ENCODE measurements around the gene SLC27A3. TPM values are rescaled to one million over a fixed set of nuclear protein-coding genes. Genes with fewer than 3 reads are reported as not detected.

The SLC27A3 gene
- total and polyA plus RNA-seq, 10 of the 15 experiments (the other 5 are each of a cell fraction or from before 2014, with no cell fraction given) = 2.6 to 18.1 (median 8.3) TPM

DNA sequence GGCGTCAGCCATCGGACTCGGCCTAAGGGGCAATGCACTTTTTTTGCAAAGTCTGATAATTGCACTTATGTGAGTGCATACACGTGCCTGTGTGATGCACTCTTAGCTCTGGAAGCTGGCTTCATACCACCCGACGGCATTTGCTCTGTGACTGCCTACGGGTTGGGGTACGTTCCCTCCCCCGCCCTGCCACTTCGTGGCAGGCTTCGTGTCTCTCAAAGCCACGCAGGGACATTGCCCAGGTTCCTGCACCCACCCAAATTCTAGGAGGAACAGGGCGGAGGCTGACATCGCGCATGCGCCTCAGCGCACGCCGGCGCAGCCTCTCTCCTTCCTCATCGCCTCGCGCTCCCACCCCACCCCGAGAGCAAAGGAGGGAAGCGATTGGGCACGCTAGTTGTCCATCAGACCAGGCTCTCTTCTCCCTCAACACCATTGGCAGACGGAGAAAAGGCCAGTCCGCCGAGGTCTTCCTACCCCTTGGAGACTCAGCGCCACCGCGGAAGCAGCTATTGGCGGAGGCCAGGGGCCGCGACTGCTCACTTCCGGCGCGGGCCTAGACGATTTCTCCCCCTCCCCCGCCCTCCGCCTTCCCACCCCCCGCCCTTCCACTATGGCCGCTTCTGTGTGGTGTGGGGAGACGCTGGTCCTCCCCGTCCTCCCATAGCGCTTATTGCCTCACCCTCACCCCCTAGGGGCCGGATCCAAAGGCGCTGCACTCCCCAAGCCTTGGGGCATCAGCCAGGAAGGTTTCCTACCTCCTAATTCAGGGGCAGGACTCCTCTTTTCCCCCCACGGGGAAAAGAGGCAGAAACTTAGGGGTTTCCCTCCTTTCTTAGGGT, 47.5 kb upstream of the SLC27A3 start, which contains the start of gene INTS3 (continued):
- TF ChIP-seq ATF7 (IDR thresholded peaks at IDR 0.05; ENCODE audit: low read depth) (no peak), TAF1 (IDR thresholded peaks at IDR 0.05; ENCODE audit: borderline replicate concordance, low read depth, low read length) (peak; percentile 89), POLR2AphosphoS2 (IDR thresholded peaks at IDR 0.05; ENCODE audit: low read depth, low read length) (no peak; the same call in 1 of the 2 replicates), SMARCA5 (IDR thresholded peaks at IDR 0.05) (no peak; the same call in 1 of the 2 replicates), FOS (IDR thresholded peaks at IDR 0.05; ENCODE audit: borderline replicate concordance, extremely low read depth, insufficient read length) (peak; percentile 84), ZNF24 (IDR thresholded peaks at IDR 0.05) (no peak), MTA3 (IDR thresholded peaks at IDR 0.05; ENCODE audit: borderline replicate concordance, low read length) (no peak), MYC (IDR thresholded peaks at IDR 0.05; ENCODE audit: insufficient read depth, insufficient read length, insufficient replicate concordance, low read length, severe bottlenecking) (no peak), GABPA (IDR thresholded peaks at IDR 0.05; ENCODE audit: low read depth) (peak; percentile 84), STAT1 (conservative IDR thresholded peaks at IDR 0.05) (no peak), SREBF2 (IDR thresholded peaks at IDR 0.05; ENCODE audit: low read length) (no peak), SMAD5 (IDR thresholded peaks at IDR 0.05; ENCODE audit: low read depth) (no peak; the same call in 1 of the 2 replicates), EED (IDR thresholded peaks at IDR 0.05; ENCODE audit: low read depth) (0 out of 2 replicates have a peak, but pooled peaks have one; percentile 4), RCOR1 (conservative IDR thresholded peaks at IDR 0.05; ENCODE audit: low read depth, low read length) (0 out of 2 replicates have a peak, but pooled peaks have one; percentile 30), TARDBP (IDR thresholded peaks at IDR 0.05; ENCODE audit: borderline replicate concordance) (no peak), NFIC (IDR thresholded peaks at IDR 0.05; ENCODE audit: low read depth, low read length) (no peak)
- TF ChIP-seq, protein P1, sequence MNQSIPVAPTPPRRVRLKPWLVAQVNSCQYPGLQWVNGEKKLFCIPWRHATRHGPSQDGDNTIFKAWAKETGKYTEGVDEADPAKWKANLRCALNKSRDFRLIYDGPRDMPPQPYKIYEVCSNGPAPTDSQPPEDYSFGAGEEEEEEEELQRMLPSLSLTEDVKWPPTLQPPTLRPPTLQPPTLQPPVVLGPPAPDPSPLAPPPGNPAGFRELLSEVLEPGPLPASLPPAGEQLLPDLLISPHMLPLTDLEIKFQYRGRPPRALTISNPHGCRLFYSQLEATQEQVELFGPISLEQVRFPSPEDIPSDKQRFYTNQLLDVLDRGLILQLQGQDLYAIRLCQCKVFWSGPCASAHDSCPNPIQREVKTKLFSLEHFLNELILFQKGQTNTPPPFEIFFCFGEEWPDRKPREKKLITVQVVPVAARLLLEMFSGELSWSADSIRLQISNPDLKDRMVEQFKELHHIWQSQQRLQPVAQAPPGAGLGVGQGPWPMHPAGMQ (IDR thresholded peaks at IDR 0.05; ENCODE audit: borderline replicate concordance) = no peak
- TF ChIP-seq, protein P2, sequence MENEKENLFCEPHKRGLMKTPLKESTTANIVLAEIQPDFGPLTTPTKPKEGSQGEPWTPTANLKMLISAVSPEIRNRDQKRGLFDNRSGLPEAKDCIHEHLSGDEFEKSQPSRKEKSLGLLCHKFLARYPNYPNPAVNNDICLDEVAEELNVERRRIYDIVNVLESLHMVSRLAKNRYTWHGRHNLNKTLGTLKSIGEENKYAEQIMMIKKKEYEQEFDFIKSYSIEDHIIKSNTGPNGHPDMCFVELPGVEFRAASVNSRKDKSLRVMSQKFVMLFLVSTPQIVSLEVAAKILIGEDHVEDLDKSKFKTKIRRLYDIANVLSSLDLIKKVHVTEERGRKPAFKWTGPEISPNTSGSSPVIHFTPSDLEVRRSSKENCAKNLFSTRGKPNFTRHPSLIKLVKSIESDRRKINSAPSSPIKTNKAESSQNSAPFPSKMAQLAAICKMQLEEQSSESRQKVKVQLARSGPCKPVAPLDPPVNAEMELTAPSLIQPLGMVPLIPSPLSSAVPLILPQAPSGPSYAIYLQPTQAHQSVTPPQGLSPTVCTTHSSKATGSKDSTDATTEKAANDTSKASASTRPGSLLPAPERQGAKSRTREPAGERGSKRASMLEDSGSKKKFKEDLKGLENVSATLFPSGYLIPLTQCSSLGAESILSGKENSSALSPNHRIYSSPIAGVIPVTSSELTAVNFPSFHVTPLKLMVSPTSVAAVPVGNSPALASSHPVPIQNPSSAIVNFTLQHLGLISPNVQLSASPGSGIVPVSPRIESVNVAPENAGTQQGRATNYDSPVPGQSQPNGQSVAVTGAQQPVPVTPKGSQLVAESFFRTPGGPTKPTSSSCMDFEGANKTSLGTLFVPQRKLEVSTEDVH (IDR thresholded peaks at IDR 0.05; ENCODE audit: low read depth, partially characterized antibody) = no peak
- TF ChIP-seq, protein P3, sequence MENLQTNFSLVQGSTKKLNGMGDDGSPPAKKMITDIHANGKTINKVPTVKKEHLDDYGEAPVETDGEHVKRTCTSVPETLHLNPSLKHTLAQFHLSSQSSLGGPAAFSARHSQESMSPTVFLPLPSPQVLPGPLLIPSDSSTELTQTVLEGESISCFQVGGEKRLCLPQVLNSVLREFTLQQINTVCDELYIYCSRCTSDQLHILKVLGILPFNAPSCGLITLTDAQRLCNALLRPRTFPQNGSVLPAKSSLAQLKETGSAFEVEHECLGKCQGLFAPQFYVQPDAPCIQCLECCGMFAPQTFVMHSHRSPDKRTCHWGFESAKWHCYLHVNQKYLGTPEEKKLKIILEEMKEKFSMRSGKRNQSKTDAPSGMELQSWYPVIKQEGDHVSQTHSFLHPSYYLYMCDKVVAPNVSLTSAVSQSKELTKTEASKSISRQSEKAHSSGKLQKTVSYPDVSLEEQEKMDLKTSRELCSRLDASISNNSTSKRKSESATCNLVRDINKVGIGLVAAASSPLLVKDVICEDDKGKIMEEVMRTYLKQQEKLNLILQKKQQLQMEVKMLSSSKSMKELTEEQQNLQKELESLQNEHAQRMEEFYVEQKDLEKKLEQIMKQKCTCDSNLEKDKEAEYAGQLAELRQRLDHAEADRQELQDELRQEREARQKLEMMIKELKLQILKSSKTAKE (IDR thresholded peaks at IDR 0.05; ENCODE audit: low read depth, poor library complexity, severe bottlenecking) = no peak
- TF ChIP-seq, protein P4, sequence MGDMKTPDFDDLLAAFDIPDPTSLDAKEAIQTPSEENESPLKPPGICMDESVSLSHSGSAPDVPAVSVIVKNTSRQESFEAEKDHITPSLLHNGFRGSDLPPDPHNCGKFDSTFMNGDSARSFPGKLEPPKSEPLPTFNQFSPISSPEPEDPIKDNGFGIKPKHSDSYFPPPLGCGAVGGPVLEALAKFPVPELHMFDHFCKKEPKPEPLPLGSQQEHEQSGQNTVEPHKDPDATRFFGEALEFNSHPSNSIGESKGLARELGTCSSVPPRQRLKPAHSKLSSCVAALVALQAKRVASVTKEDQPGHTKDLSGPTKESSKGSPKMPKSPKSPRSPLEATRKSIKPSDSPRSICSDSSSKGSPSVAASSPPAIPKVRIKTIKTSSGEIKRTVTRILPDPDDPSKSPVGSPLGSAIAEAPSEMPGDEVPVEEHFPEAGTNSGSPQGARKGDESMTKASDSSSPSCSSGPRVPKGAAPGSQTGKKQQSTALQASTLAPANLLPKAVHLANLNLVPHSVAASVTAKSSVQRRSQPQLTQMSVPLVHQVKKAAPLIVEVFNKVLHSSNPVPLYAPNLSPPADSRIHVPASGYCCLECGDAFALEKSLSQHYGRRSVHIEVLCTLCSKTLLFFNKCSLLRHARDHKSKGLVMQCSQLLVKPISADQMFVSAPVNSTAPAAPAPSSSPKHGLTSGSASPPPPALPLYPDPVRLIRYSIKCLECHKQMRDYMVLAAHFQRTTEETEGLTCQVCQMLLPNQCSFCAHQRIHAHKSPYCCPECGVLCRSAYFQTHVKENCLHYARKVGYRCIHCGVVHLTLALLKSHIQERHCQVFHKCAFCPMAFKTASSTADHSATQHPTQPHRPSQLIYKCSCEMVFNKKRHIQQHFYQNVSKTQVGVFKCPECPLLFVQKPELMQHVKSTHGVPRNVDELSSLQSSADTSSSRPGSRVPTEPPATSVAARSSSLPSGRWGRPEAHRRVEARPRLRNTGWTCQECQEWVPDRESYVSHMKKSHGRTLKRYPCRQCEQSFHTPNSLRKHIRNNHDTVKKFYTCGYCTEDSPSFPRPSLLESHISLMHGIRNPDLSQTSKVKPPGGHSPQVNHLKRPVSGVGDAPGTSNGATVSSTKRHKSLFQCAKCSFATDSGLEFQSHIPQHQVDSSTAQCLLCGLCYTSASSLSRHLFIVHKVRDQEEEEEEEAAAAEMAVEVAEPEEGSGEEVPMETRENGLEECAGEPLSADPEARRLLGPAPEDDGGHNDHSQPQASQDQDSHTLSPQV (IDR thresholded peaks at IDR 0.05) = no peak

Data from GM12878 (cell line).